Activated CD4-positive, alpha-beta T cell treated with anti-CD3 and anti-CD28 coated beads, Interleukin-2, amount 10 ng/mL, durations not matched to agents 7 days and 5 days (primary cell): Measurements from ENCODE around the gene LAYN. TPM values are rescaled to one million over a fixed set of nuclear protein-coding genes. Genes with fewer than 3 reads are reported as not detected.

Experiments used
- CTCF ChIA-PET: fragments of 350-600 bp; sonication (Branson Sonifier 250); formaldehyde crosslinking; loops from one replicate; lab custom pipeline; 2021; ENCODE audit warnings: antibody characterized with exemption; lab: Charles Lee
- POLR2A ChIA-PET: fragments of 350-600 bp; sonication (Branson Sonifier 250); formaldehyde crosslinking; loops from one replicate; lab custom pipeline; 2021; ENCODE audit warnings: antibody characterized with exemption; lab: Charles Lee
- DNase-seq: peaks from one replicate; pipeline ENCODE4 v3.0.0-alpha.2; 2020
- H3K27ac Mint-ChIP-seq: one replicate; pipeline ENCODE4 v1.8.0; 2021; ENCODE audit warnings: mild to moderate bottlenecking, moderate library complexity, mixed read lengths
- H3K27me3 Mint-ChIP-seq: one replicate; pipeline ENCODE4 v1.8.0; 2021; ENCODE audit warnings: mixed read lengths
- H3K36me3 Mint-ChIP-seq: one replicate; pipeline ENCODE4 v1.8.0; 2021; ENCODE audit warnings: low read depth, mixed read lengths
- H3K4me1 Mint-ChIP-seq: one replicate; pipeline ENCODE4 v1.8.0; 2021; ENCODE audit warnings: mixed read lengths
- H3K4me3 Mint-ChIP-seq: one replicate; pipeline ENCODE4 v1.8.0; 2021; ENCODE audit warnings: mild to moderate bottlenecking, moderate library complexity, mixed read lengths
- H3K9me3 Mint-ChIP-seq: one replicate; pipeline ENCODE4 v1.8.0; 2021; ENCODE audit warnings: mixed read lengths
- total RNA-seq, 2 experiments: library from RNA; stranded (reverse); gene quantifications; one replicate each; pipeline ENCODE4 v1.2.3, GENCODE V29; 2021

LAYN gene
- total RNA-seq, 2 experiments from 2014 or later = 0.71 to 0.89 TPM

GRCh38 chr11:111571829-111572501, 31.4 kb downstream of the LAYN start:
- no peak overlapping the region for H3K4me3 Mint-ChIP-seq
- POLR2A ChIA-PET = no interaction called here

GRCh38 chr11:111572581-111572980, 32.1 kb downstream of the LAYN start:
- POLR2A ChIA-PET = no interaction called here
- peaks cover 13% of the 10 kb centered on the region for H3K27me3 Mint-ChIP-seq
- no peaks in the 10 kb centered on the region for H3K36me3 Mint-ChIP-seq
- H3K27ac Mint-ChIP-seq = no peak overlapping the region
- no peak overlapping the region for H3K4me3 Mint-ChIP-seq
- CTCF ChIA-PET = no interaction called here
- DNase-seq = no peak
- H3K9me3 Mint-ChIP-seq = no peaks in the 10 kb centered on the region
- no peaks in the 10 kb centered on the region for H3K4me1 Mint-ChIP-seq

More at GRCh38 chr11:111571829-111572501, 31.4 kb downstream of the LAYN start:
- H3K36me3 Mint-ChIP-seq = no peaks in the 10 kb centered on the region
- no peaks in the 10 kb centered on the region for H3K9me3 Mint-ChIP-seq
- CTCF ChIA-PET = no interaction called here
- H3K27ac Mint-ChIP-seq = no peak overlapping the region
- H3K27me3 Mint-ChIP-seq = peaks cover 13% of the 10 kb centered on the region
- no peak for DNase-seq
- H3K4me1 Mint-ChIP-seq = no peaks in the 10 kb centered on the region

- H3K27me3 Mint-ChIP-seq = peaks cover 13% of the 10 kb centered on the region
- H3K27ac Mint-ChIP-seq = no peak overlapping the region
- H3K4me3 Mint-ChIP-seq = no peak overlapping the region
- H3K9me3 Mint-ChIP-seq = no peaks in the 10 kb centered on the region
- H3K4me1 Mint-ChIP-seq = no peaks in the 10 kb centered on the region
- no peak for DNase-seq
- ChIA-PET CTCF (interaction anchor here (0.6 to 1.0 kb wide), 2 partner anchors 13 to 381 kb away, joined by 3 read pairs; no protein-coding TSS in a partner anchor), POLR2A (no interaction called here)
- H3K36me3 Mint-ChIP-seq = no peaks in the 10 kb centered on the region
These were observed 33.3 kb downstream of the LAYN start for GRCh38 chr11:111573821-111574249.

GRCh38 chr11:111574373-111575225, 34.1 kb downstream of the LAYN start:
- CTCF ChIA-PET = interaction anchor here (1.0 kb wide), 1 partner anchor 14 kb away, joined by 3 read pairs; no protein-coding TSS in a partner anchor

GRCh38 chr11:111575740-111576139, 35.2 kb downstream of the LAYN start:
- ChIA-PET CTCF (no interaction called here), POLR2A (no interaction called here)
- H3K4me3 Mint-ChIP-seq = no peak overlapping the region
- DNase-seq = no peak
- no peaks in the 10 kb centered on the region for H3K36me3 Mint-ChIP-seq
- H3K4me1 Mint-ChIP-seq = no peaks in the 10 kb centered on the region
- H3K9me3 Mint-ChIP-seq = no peaks in the 10 kb centered on the region
- peaks cover 12% of the 10 kb centered on the region for H3K27me3 Mint-ChIP-seq
- H3K27ac Mint-ChIP-seq = no peak overlapping the region

More at GRCh38 chr11:111574373-111575225, 34.1 kb downstream of the LAYN start:
- H3K27ac Mint-ChIP-seq = no peak overlapping the region
- no peak overlapping the region for H3K4me3 Mint-ChIP-seq
- POLR2A ChIA-PET = no interaction called here
- H3K9me3 Mint-ChIP-seq = no peaks in the 10 kb centered on the region
- peaks cover 13% of the 10 kb centered on the region for H3K27me3 Mint-ChIP-seq
- no peaks in the 10 kb centered on the region for H3K4me1 Mint-ChIP-seq
- no peak for DNase-seq
- no peaks in the 10 kb centered on the region for H3K36me3 Mint-ChIP-seq

GRCh38 chr11:111577821-111578220, 37.3 kb downstream of the LAYN start:
- CTCF ChIA-PET = no interaction called here
- POLR2A ChIA-PET = no interaction called here
- DNase-seq = no peak
- no peak overlapping the region for H3K27ac Mint-ChIP-seq
- H3K9me3 Mint-ChIP-seq = no peaks in the 10 kb centered on the region
- H3K4me3 Mint-ChIP-seq = no peak overlapping the region
- no peaks in the 10 kb centered on the region for H3K36me3 Mint-ChIP-seq
- H3K4me1 Mint-ChIP-seq = no peaks in the 10 kb centered on the region
- H3K27me3 Mint-ChIP-seq = peaks cover 6% of the 10 kb centered on the region

- Mint-ChIP-seq H3K27me3 (no peaks in the 10 kb centered on the region), H3K27ac (no peak overlapping the region), H3K4me1 (no peaks in the 10 kb centered on the region), H3K9me3 (no peaks in the 10 kb centered on the region), H3K36me3 (no peaks in the 10 kb centered on the region), H3K4me3 (no peak overlapping the region)
- POLR2A ChIA-PET = interaction anchor here (0.7 kb wide), 1 partner anchor 135 kb away, joined by 4 read pairs; no protein-coding TSS in a partner anchor
- CTCF ChIA-PET = interaction anchor here (1.1 kb wide), 1 partner anchor 234 kb away, joined by 4 read pairs; no protein-coding TSS in a partner anchor
- DNase-seq = no peak
These were observed 40.8 kb downstream of the LAYN start for GRCh38 chr11:111581341-111581740.

- H3K27ac Mint-ChIP-seq = no peak overlapping the region
- no peak overlapping the region for H3K4me3 Mint-ChIP-seq
- H3K36me3 Mint-ChIP-seq = no peaks in the 10 kb centered on the region
- ChIA-PET CTCF (interaction anchor here (0.6 to 1.1 kb wide), 2 partner anchors 204 to 233 kb away, joined by 3 to 4 read pairs; no protein-coding TSS in a partner anchor), POLR2A (interaction anchor here (0.6 to 0.7 kb wide), 2 partner anchors 15 to 134 kb away, joined by 3 to 4 read pairs; no protein-coding TSS in a partner anchor)
- H3K9me3 Mint-ChIP-seq = no peaks in the 10 kb centered on the region
- DNase-seq = no peak
- H3K27me3 Mint-ChIP-seq = no peaks in the 10 kb centered on the region
- no peaks in the 10 kb centered on the region for H3K4me1 Mint-ChIP-seq
These were observed 41.6 kb downstream of the LAYN start for GRCh38 chr11:111582163-111582562.

GRCh38 chr11:111582881-111583280, 42.4 kb downstream of the LAYN start:
- Mint-ChIP-seq H3K4me1 (no peaks in the 10 kb centered on the region), H3K27ac (no peak overlapping the region), H3K27me3 (no peaks in the 10 kb centered on the region), H3K9me3 (no peaks in the 10 kb centered on the region), H3K4me3 (no peak overlapping the region), H3K36me3 (no peaks in the 10 kb centered on the region)
- POLR2A ChIA-PET = no interaction called here
- CTCF ChIA-PET = no interaction called here
- DNase-seq = no peak

- peaks cover 7% of the 10 kb centered on the region for H3K27me3 Mint-ChIP-seq
- no peak overlapping the region for H3K27ac Mint-ChIP-seq
- H3K36me3 Mint-ChIP-seq = no peaks in the 10 kb centered on the region
- H3K4me3 Mint-ChIP-seq = no peak overlapping the region
- no peaks in the 10 kb centered on the region for H3K4me1 Mint-ChIP-seq
- DNase-seq = no peak
- ChIA-PET POLR2A (no interaction called here), CTCF (no interaction called here)
- H3K9me3 Mint-ChIP-seq = no peaks in the 10 kb centered on the region
These were observed 44.9 kb downstream of the LAYN start for GRCh38 chr11:111585371-111585770.

GRCh38 chr11:111586388-111586831, 45.9 kb downstream of the LAYN start:
- H3K4me1 Mint-ChIP-seq = no peaks in the 10 kb centered on the region
- no peaks in the 10 kb centered on the region for H3K9me3 Mint-ChIP-seq
- DNase-seq = peak; percentile 67
- no peak overlapping the region for H3K27ac Mint-ChIP-seq
- ChIA-PET POLR2A (no interaction called here), CTCF (interaction anchor here (0.8 kb wide), 1 partner anchor 24 kb away, joined by 3 read pairs; no protein-coding TSS in a partner anchor)
- no peak overlapping the region for H3K4me3 Mint-ChIP-seq
- no peaks in the 10 kb centered on the region for H3K36me3 Mint-ChIP-seq
- peaks cover 7% of the 10 kb centered on the region for H3K27me3 Mint-ChIP-seq

GRCh38 chr11:111589114-111589513, 48.6 kb downstream of the LAYN start:
- no peak overlapping the region for H3K27ac Mint-ChIP-seq
- no peaks in the 10 kb centered on the region for H3K4me1 Mint-ChIP-seq
- DNase-seq = no peak
- ChIA-PET POLR2A (no interaction called here), CTCF (interaction anchor here (0.7 to 1.3 kb wide), 3 partner anchors 143 to 964 kb away, joined by 3 to 5 read pairs (median 3); no protein-coding TSS in a partner anchor)
- H3K36me3 Mint-ChIP-seq = no peaks in the 10 kb centered on the region
- peaks cover 9% of the 10 kb centered on the region for H3K27me3 Mint-ChIP-seq
- H3K9me3 Mint-ChIP-seq = no peaks in the 10 kb centered on the region
- H3K4me3 Mint-ChIP-seq = no peak overlapping the region
